ENCODE measurements around the gene IL24.

- TF ChIP-seq CTCF (IDR thresholded peaks at IDR 0.05) (no peak), EZH2 (IDR thresholded peaks at IDR 0.05; ENCODE audit: borderline replicate concordance, insufficient read depth, low read depth, low read length, poor library complexity, severe bottlenecking) (no peak)
Measured at GRCh38 chr1:206947255-206947654, 50.0 kb downstream of the IL24 start.
